Right cardiac atrium (tissue), 5 donors: ENCODE measurements around the gene SCN8A. TPM values are rescaled to one million over a fixed set of nuclear protein-coding genes. Genes with fewer than 3 reads are reported as not detected.
"Not testable (repeated sequence)": the region's sequence is repeated elsewhere in the genome, so short reads cannot be mapped to it uniquely, and the experiment has no call there.

Experiments
- ATAC-seq, 2 donors: fragments of 200-7000 bp; cut with Tn5 transposase; one replicate each; pipeline versions ENCODE4 v1.8.0 to v1.9.1; 2020; ENCODE audit warnings: moderate library complexity in 2 of 2, mild to moderate bottlenecking in 1 of 2
- DNase-seq, 3 donors: peaks; one replicate each; pipeline ENCODE4 v3.0.0-alpha.2; 2020
- H3K27ac ChIP-seq: one replicate; pipeline ENCODE4 v1.5.1; 2013; ENCODE audit warnings: mild to moderate bottlenecking, low read length, control low read depth, moderate library complexity
- H3K27me3 ChIP-seq: one replicate; pipeline ENCODE4 v1.6.1; 2013; ENCODE audit not compliant: control insufficient read depth, insufficient read depth
- H3K4me1 ChIP-seq: one replicate; pipeline ENCODE4 v1.6.1; 2013; ENCODE audit warnings: low read length; ENCODE audit not compliant: control insufficient read depth, insufficient read depth
- H3K4me3 ChIP-seq: one replicate; pipeline ENCODE4 v1.5.1; 2013; ENCODE audit warnings: low read length, control low read depth
- H3K9me3 ChIP-seq: one replicate; pipeline ENCODE4 v1.6.1; 2013; ENCODE audit warnings: low read length; ENCODE audit not compliant: control insufficient read depth
- WGBS: extraction: QIAGEN DNeasy Blood & Tissue Kit; methylation state at CpG from one replicate; pipeline ENCODE4 v1.1.7; 2013; 5-methylcytosine and 5-hydroxymethylcytosine counted together
- intact Hi-C, 4 donors: fragments of 100-400 bp; cut with DNase I; formaldehyde crosslinking; loops; one replicate each; pipeline versions ENCODE4 v1.11.0 to v1.14.0; 2022 to 2023
- long read RNA-seq, 4 donors: library from polyadenylated mRNA; unstranded; transcript quantifications; one replicate each; pipeline ENCODE4 v2.0.0, GENCODE V29; 2020 to 2021
- polyA plus RNA-seq: library from polyadenylated mRNA; stranded (reverse); fragments of 200-250 nt; gene quantifications from one replicate; pipeline ENCODE4 v1.2.3, GENCODE V29; 2013
- total RNA-seq, 4 donors: library from RNA; stranded (reverse); fragmentation: NEBNext Ultra II Directional; extraction: Animal tissue kit (Norgen Biotek cat#: 25700); gene quantifications; one replicate each; pipeline ENCODE4 v1.2.1, GENCODE V29; 2021
- donor health status: healthy with polysubstance abuse.
- donor health status: DM: no; HTN: yes; CAD: no.
- donor health status: DM: no; HTN: no; CAD: no.
- donor health status: DM: no; HTN: yes; CAD: no; lungs with severe emphysema.
- donor health status: DM: yes; HTN: yes; CAD: no.

SCN8A gene
- under 1 TPM; 0.09 to 0.58 (median 0.37) TPM for total RNA-seq
- 0.07 TPM for polyA plus RNA-seq
- long read RNA-seq, donor 1, result 0 reads
- long read RNA-seq, donor 2, result 0 reads
- long read RNA-seq, donor 3, result 0 reads
- long read RNA-seq, donor 4, result 0 reads

DNA sequence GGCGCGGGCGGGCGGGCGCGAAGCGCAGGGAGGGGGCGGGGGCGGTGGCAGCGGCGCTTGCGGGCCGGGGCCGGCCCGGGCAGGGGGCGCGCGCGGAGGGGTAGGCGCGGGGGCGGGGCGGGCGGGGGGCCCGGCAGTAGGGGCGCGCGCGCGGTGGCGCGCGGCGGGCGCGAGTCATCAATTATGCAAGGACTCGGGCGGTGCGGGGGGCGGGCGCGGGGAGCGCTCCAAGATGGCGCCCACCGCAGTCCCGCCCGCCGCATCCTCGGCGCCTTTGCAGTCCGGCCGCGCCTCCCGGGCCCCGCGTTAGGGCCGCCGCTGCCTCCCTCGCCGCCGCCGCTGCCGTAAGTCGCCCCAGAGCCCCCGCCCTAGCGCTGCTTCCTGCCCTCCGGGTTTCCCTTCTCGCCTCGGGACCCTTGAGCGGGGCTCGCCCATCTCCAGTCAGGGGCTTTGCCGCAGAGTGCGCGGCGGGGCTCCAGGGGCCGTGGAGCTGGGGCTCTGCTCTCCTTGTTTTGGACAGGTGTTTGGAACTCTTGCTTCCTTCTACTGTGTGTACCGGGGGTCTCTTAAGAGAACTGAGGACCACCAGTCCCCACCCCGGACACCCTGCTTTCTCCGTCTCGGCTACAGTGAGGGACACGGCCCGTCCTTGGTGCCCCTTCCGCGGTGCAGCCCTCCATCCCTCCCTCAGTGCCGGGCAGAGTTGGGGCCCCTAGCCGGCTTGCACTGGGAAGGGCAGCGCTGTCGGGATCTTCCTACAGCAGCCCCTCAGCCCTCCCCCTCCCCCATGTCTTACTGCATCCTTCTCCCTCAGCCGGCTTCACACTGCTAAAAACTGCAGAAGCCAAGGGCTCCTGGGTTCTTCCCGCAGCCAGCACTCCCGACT is at the start of gene SCN8A:
Gene SCN8A (plus strand): TSS at position 218 of the 886 bp plus-strand sequence. CDS start 71,585 bp downstream, outside the sequence.
- Histone ChIP-seq H3K27me3 (no peaks in the 10 kb centered on the region), H3K9me3 (no peaks in the 10 kb centered on the region), H3K4me3 (peak within 1 kb of the TSS; percentile 99), H3K27ac (no peak within 1 kb of the TSS), H3K4me1 (peaks cover 2% of the 10 kb centered on the region)
- WGBS, result under 1% methylated on average over 76 of the region's 91 CpGs
- peak; percentile 57 to 73 for ATAC-seq
- peak; percentile 23 to 70 (median 66) for DNase-seq
- intact Hi-C loops, result no loop called here

DNA sequence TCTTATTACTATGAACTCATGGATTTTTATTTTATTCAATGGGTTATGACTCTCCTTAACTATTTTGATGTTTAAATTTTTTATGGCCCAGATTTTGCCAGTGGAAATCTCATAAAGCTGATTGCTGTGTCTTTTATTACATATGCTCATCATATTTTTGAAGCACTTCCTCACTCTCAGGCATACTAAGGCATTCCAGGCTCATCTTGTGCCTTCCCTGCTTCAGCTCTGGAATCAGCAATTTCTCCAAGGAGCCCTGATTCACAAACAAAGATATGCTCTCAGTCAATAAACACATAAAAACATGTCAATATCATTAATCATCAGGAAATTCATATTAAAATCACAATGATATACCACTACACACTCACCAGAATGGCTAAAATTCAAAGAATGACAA is 44.9 kb upstream of the SCN8A start:
- Histone ChIP-seq H3K4me1 (no peaks in the 10 kb centered on the region), H3K9me3 (no peaks in the 10 kb centered on the region), H3K27ac (no peak overlapping the region), H3K27me3 (no peaks in the 10 kb centered on the region), H3K4me3 (no peak overlapping the region)
- intact Hi-C loops, result no loop called here
- DNase-seq (no peak), ATAC-seq (no peak)

DNA sequence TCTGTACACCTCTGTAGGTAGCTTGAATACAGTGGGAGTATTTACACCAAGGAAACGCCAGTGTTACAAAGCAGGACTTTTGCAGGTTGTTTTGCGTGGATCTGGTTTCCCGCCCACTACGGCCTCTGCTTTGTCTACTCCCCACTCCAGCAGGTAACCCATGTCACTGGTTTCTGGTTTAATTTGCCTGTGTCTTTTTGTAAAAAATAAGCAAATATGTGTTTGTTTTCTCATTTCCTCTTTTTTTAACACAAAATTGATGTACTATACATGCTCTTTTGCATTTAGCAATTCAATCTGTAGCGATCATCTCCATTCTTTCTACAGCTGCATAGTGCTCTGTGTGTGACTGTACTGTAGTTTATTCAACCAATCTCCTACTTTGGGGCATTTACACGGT is 43.4 kb upstream of the SCN8A start:
- Histone ChIP-seq H3K9me3 (no peaks in the 10 kb centered on the region), H3K27me3 (no peaks in the 10 kb centered on the region), H3K4me1 (no peaks in the 10 kb centered on the region), H3K27ac (no peak overlapping the region), H3K4me3 (no peak overlapping the region)
- ATAC-seq (no peak), DNase-seq (no peak)
- intact Hi-C loops, result no loop called here
- WGBS, result 82% methylated on average over 6 of the region's 6 CpGs

DNA sequence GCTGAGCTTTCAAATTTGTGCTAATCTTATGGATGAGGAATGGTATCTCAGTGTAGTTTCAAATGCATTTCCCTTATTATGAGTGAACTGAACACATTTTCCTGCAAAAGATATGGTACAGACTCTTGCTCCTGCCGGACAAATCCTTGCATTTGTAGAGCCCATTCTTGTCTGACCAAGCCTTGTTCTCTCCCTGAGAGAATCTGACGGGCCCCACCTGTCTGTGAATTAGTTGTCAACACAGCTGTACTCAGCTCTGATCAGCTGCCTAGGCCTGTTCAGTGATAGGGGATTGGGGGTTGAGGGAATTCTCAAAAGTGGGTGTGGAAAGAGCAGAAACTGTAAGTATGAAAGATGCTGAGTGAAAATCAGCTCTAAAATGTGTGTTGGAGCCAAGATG is 42.8 kb upstream of the SCN8A start:
- ATAC-seq (no peak), DNase-seq (no peak)
- Histone ChIP-seq H3K27ac (no peak overlapping the region), H3K27me3 (no peaks in the 10 kb centered on the region), H3K4me1 (no peaks in the 10 kb centered on the region), H3K4me3 (no peak overlapping the region), H3K9me3 (no peaks in the 10 kb centered on the region)
- intact Hi-C loops, result no loop called here
- WGBS, result 31% methylated on average over 2 of the region's 2 CpGs

GRCh38 chr12:51549637-51550036 is 41.4 kb upstream of the SCN8A start:
- no peak for ATAC-seq

GRCh38 chr12:51568271-51569032 is 22.6 kb upstream of the SCN8A start:
- H3K27ac ChIP-seq, H3K27me3 ChIP-seq, H3K4me1 ChIP-seq, H3K9me3 ChIP-seq, ATAC-seq, DNase-seq, H3K4me3 ChIP-seq, intact Hi-C loops: not testable (repeated sequence)
- WGBS, result 82% methylated on average over 26 of the region's 28 CpGs

More at GRCh38 chr12:51549637-51550036, 41.4 kb upstream of the SCN8A start:
- intact Hi-C loops, result no loop called here
- no peaks in the 10 kb centered on the region for H3K9me3 ChIP-seq
- no peak overlapping the region for H3K27ac ChIP-seq
- no peak overlapping the region for H3K4me3 ChIP-seq
- H3K4me1 ChIP-seq, result no peaks in the 10 kb centered on the region
- WGBS, result 82% methylated on average over 8 of the region's 8 CpGs
- DNase-seq, result no peak
- H3K27me3 ChIP-seq, result no peaks in the 10 kb centered on the region

GRCh38 chr12:51579321-51579850 is 11.6 kb upstream of the SCN8A start:
- Histone ChIP-seq H3K4me3 (no peak overlapping the region), H3K9me3 (no peaks in the 10 kb centered on the region), H3K27me3 (no peaks in the 10 kb centered on the region), H3K27ac (no peak overlapping the region), H3K4me1 (no peaks in the 10 kb centered on the region)
- ATAC-seq (no peak), DNase-seq (no peak)
- 81% methylated on average over 6 of the region's 6 CpGs for WGBS
- intact Hi-C loops, result no loop called here

DNA sequence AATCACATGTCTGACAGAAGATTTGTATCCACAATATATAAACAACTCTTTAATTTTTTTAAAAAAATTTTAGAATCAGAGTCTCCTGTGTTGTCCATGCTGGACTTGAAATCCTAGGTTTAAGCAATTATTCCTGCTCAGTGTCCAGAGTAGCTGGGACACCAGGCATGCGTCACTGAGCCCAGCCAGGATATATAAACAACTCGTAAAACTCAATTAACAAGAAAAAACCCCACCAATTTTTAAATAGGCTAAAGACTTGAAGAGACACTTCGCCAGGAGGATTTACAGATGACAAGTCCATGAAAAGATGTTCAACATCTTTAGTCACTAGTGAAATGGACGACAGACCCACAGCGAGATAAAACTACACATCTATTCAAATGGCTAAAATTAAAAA is 2.0 kb upstream of the SCN8A start:
- ATAC-seq (no peak), DNase-seq (no peak)
- Histone ChIP-seq H3K4me3 (no peak overlapping the region), H3K4me1 (peaks cover 2% of the 10 kb centered on the region), H3K27ac (no peak overlapping the region), H3K9me3 (no peaks in the 10 kb centered on the region), H3K27me3 (no peaks in the 10 kb centered on the region)
- intact Hi-C loops, result no loop called here
- WGBS, result 78% methylated on average over 5 of the region's 5 CpGs

- H3K27me3 ChIP-seq, result no peaks in the 10 kb centered on the region
- no peak overlapping the region for H3K27ac ChIP-seq
- intact Hi-C loops, result no loop called here
- DNase-seq, result no peak
- H3K9me3 ChIP-seq, result no peaks in the 10 kb centered on the region
- peaks cover 2% of the 10 kb centered on the region for H3K4me1 ChIP-seq
- H3K4me3 ChIP-seq, result no peak overlapping the region
- 85% methylated on average over 13 of the region's 13 CpGs for WGBS
- ATAC-seq, result no peak
Measured at GRCh38 chr12:51589557-51590176, 1.4 kb upstream of the SCN8A start.

DNA sequence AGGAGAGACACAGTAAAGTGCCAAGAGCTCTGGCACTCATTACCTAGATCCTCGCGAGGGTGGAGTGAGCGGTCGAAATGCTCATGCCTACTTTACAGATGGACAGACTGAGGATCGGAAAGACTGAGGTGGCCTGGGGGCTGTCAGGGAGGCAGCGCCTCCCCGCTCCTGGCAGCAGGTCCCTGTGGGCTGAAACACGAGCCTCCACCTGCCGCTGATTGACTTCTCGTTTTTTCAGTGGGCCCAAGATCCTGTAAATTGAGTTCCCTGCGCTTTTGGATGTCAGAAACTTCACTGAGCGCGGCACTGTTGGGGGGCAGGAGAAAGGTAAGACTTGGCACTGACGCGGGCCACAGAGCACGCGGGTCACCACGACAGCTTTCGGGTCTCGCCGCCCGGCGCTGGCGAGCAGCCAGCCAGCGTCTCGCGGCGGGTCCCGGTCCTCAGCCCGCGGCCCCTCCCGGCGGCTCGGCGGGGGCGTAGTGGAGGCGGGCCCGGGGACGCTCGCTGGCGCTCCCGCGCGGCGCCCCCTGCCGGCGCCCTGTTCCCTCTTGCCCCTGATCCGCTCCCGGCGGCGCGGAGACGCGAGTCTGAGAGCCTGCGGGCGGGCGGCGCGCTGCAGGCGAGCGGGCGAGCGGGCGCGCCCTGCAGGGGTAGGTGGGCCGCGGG is 552 bp upstream of the SCN8A start:
- Histone ChIP-seq H3K27ac (no peak overlapping the region), H3K9me3 (no peaks in the 10 kb centered on the region), H3K4me1 (peaks cover 2% of the 10 kb centered on the region), H3K4me3 (peak overlapping the region; percentile 99), H3K27me3 (no peaks in the 10 kb centered on the region)
- WGBS, result 3% methylated on average over 67 of the region's 67 CpGs
- peak; percentile 78 to 83 for ATAC-seq
- intact Hi-C loops, result no loop called here
- peak; percentile 58 to 85 (median 74) for DNase-seq
